ENCODE results near the gene ATXN1. TPM values are rescaled to one million over a fixed set of nuclear protein-coding genes. Genes with fewer than 3 reads are reported as not detected.
"Not testable (repeated sequence)": the region's sequence is repeated elsewhere in the genome, so short reads cannot be mapped to it uniquely, and the experiment has no call there.

ATXN1 gene
- total and polyA plus RNA-seq, 2 of the 8 experiments (the other 6 are each of a cell fraction or from before 2014, with no cell fraction given) = 1.6 to 4.0 TPM

- 88% methylated on average over 4 of the region's 6 CpGs; no CpG with 5 or more reads in 1 of the 2 experiments for WGBS, 2 experiments (ENCODE audit: extremely low coverage in 1 of 2, insufficient coverage in 1 of 2, insufficient read length in 1 of 2, insufficient replicate concordance in 2 of 2, low coverage in 1 of 2, low lambda C conversion rate in 2 of 2, missing lambda C conversion rate in 1 of 2)
- H3K27me3 ChIP-seq (replicated peaks in 1 of 4; ENCODE audit: control insufficient read depth in 3 of 4, extremely low read depth in 1 of 4, insufficient read depth in 3 of 4, low read length in 3 of 4); DNase-seq (ENCODE audit: low read depth in 1 of 2, low spot score in 2 of 2); H2BK12ac ChIP-seq (ENCODE audit: low read depth, low read length); H3K23ac ChIP-seq (ENCODE audit: insufficient read length); H4K8ac ChIP-seq (ENCODE audit: extremely low read depth, insufficient read depth, low read length); CTCF ChIA-PET (ENCODE audit: partially characterized antibody); H2BK20ac ChIP-seq (ENCODE audit: low read length); H4K20me1 ChIP-seq (replicated peaks in 1 of 2; ENCODE audit: control insufficient read depth in 1 of 2, insufficient read depth in 2 of 2, low read length in 2 of 2); H3K4ac ChIP-seq (replicated peaks; ENCODE audit: insufficient read length, low read depth, low read length); H3K36me3 ChIP-seq (ENCODE audit: control insufficient read depth in 2 of 4, insufficient read depth in 4 of 4, low read length in 3 of 4); H3K4me2 ChIP-seq (ENCODE audit: insufficient read depth in 1 of 2, low read depth in 2 of 2, low read length in 2 of 2); H2AFZ ChIP-seq (ENCODE audit: low read length); POLR2A ChIA-PET (ENCODE audit: partially characterized antibody); H2BK120ac ChIP-seq (replicated peaks; ENCODE audit: low read depth, low read length); H3K18ac ChIP-seq (ENCODE audit: extremely low read depth, low read length); H3K14ac ChIP-seq (ENCODE audit: insufficient read length); H2AK5ac ChIP-seq (ENCODE audit: low read depth, low read length); H4K5ac ChIP-seq (ENCODE audit: insufficient read length, low read depth, low read length); H3K9me3 ChIP-seq (ENCODE audit: insufficient read depth in 2 of 2, low read depth in 1 of 2, low read length in 1 of 2); H3K23me2 ChIP-seq (ENCODE audit: low read depth, low read length); H3K56ac ChIP-seq (replicated peaks; ENCODE audit: insufficient read length, low read depth, low read length); H3K79me2 ChIP-seq (ENCODE audit: control insufficient read depth in 1 of 2, insufficient read depth in 2 of 2, low read length in 2 of 2); H3K4me3 ChIP-seq (ENCODE audit: extremely low read depth in 1 of 4, insufficient read depth in 2 of 4, low read depth in 3 of 4, low read length in 4 of 4); H2BK5ac ChIP-seq (ENCODE audit: low read depth, low read length); H2BK15ac ChIP-seq (ENCODE audit: low read length); FAIRE-seq; H4K91ac ChIP-seq (replicated peaks; ENCODE audit: insufficient read length, low read length); H3K9ac ChIP-seq (replicated peaks in 1 of 4; ENCODE audit: extremely low read depth in 1 of 4, low read depth in 3 of 4, low read length in 3 of 4); H3K27ac ChIP-seq (ENCODE audit: low read depth, low read length); H3K79me1 ChIP-seq (ENCODE audit: low read depth, low read length): not testable (repeated sequence)
- peaks cover 0 to 10% (median 4%) of the 10 kb centered on the region in 4 experiments; a peak in 4 of 7 replicates for H3K4me1 ChIP-seq (replicated peaks in 1 of 4; ENCODE audit: control insufficient read depth in 3 of 4, insufficient read depth in 4 of 4, low read length in 3 of 4)
Observed at GRCh38 chr6:16702627-16703378, 58.5 kb downstream of the ATXN1 start.
